Midbrain (tissue), 1 donor: ENCODE results near the gene B3GALT6.
"Not testable (repeated sequence)": the region's sequence is repeated elsewhere in the genome, so short reads cannot be mapped to it uniquely, and the experiment has no call there.

ENCODE experiments used
- DNase-seq: peaks from one replicate; lab custom pipeline; 2025; lab: John Stamatoyannopoulos, UW

B3GALT6 gene

GRCh38 chr1:1245178-1245816 lies 13.3 kb downstream of the B3GALT6 start:
- DNase-seq: no peak

GRCh38 chr1:1245817-1246576 lies 14.0 kb downstream of the B3GALT6 start:
- DNase-seq: no peak

GRCh38 chr1:1246577-1247340 lies 14.7 kb downstream of the B3GALT6 start, which contains the start of gene C1QTNF12:
TSS of gene C1QTNF12 (minus strand) at chr1:1246722. CDS start at chr1:1246690, 32 bp downstream.
- no peak for DNase-seq

- no peak for DNase-seq
Measured at GRCh38 chr1:1247341-1247913, 15.4 kb downstream of the B3GALT6 start.

- not testable (repeated sequence) for DNase-seq
Measured at GRCh38 chr1:1248009-1248913, 16.2 kb downstream of the B3GALT6 start.

- no peak for DNase-seq
Measured at GRCh38 chr1:1250786-1251284, 18.8 kb downstream of the B3GALT6 start.

GRCh38 chr1:1253314-1253713 lies 21.3 kb downstream of the B3GALT6 start:
- no peak for DNase-seq

- no peak for DNase-seq
Measured at GRCh38 chr1:1253972-1254666, 22.1 kb downstream of the B3GALT6 start.

- no peak for DNase-seq
Measured at GRCh38 chr1:1254667-1254998, 22.6 kb downstream of the B3GALT6 start.

GRCh38 chr1:1255078-1255477 lies 23.0 kb downstream of the B3GALT6 start:
- no peak for DNase-seq

- no peak for DNase-seq
Measured at GRCh38 chr1:1255611-1256010, 23.6 kb downstream of the B3GALT6 start.

GRCh38 chr1:1256956-1257871 lies 25.2 kb downstream of the B3GALT6 start:
- DNase-seq: no peak

- no peak for DNase-seq
Measured at GRCh38 chr1:1259119-1259488, 27.1 kb downstream of the B3GALT6 start.

GRCh38 chr1:1259540-1259939 lies 27.5 kb downstream of the B3GALT6 start:
- no peak for DNase-seq

- no peak for DNase-seq
Measured at GRCh38 chr1:1259951-1260600, 28.0 kb downstream of the B3GALT6 start.

GRCh38 chr1:1260843-1261560 lies 29.0 kb downstream of the B3GALT6 start:
- DNase-seq: no peak

- no peak for DNase-seq
Measured at GRCh38 chr1:1262071-1262470, 30.0 kb downstream of the B3GALT6 start.

- no peak for DNase-seq
Measured at GRCh38 chr1:1262758-1263157, 30.7 kb downstream of the B3GALT6 start.
